Uterus (tissue), 2 donors: ENCODE results near the gene NOVA2.

Experiments
- POLR2A ChIP-seq, 2 donors: fragments of 450-650 bp; IDR thresholded peaks; one replicate each; pipeline ENCODE4 v1.6.1; 2016; ENCODE audit warnings: antibody characterized with exemption in 2 of 2, mild to moderate bottlenecking in 1 of 2, moderate library complexity in 1 of 2
- TF ChIP-seq, protein P1 (sequence below), 4 experiments: fragments of 200-600 bp in 2 of 4; fragments of 450-650 bp in 2 of 4; sonication (generic) in 2 of 4; IDR thresholded peaks; one replicate each; pipeline ENCODE4 v1.5.1; 2016 to 2019; ENCODE audit warnings: antibody characterized with exemption in 4 of 4, mild to moderate bottlenecking in 2 of 4, moderate library complexity in 1 of 4

DNA sequence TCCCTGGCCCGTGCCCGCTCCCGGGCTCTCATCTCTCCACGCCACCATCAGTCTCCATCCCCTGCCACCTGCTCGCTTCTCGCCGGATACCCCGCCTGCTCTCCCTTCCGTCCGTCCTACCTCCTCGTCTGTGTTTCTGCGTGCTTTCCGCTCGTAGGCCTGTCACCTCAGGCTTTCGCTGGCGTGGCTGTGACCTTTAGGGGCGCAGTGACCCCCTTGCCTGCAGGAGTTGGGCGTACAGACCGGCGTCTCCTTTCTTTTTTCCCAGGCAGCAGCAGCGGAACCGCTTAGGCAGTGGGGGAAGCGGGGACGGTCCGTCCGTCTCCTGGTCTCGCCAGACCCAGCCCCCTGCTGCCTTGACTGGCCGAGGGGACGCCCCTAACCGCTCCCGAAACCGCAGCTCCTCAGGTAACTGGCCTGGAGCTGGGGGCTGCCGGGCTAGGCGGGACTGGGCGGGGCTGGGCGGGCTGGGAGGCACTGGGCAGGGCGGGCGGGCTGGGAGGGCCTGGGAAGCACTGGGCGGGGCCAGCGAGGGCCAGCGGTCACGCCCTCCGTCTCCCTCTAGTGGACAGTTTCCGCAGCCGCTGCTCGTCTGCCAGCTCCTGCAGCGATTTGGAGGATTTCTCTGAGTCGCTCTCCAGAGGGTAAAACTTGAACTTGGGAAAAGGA lies 42.9 kb upstream of the NOVA2 start:
- TF ChIP-seq, protein P1, sequence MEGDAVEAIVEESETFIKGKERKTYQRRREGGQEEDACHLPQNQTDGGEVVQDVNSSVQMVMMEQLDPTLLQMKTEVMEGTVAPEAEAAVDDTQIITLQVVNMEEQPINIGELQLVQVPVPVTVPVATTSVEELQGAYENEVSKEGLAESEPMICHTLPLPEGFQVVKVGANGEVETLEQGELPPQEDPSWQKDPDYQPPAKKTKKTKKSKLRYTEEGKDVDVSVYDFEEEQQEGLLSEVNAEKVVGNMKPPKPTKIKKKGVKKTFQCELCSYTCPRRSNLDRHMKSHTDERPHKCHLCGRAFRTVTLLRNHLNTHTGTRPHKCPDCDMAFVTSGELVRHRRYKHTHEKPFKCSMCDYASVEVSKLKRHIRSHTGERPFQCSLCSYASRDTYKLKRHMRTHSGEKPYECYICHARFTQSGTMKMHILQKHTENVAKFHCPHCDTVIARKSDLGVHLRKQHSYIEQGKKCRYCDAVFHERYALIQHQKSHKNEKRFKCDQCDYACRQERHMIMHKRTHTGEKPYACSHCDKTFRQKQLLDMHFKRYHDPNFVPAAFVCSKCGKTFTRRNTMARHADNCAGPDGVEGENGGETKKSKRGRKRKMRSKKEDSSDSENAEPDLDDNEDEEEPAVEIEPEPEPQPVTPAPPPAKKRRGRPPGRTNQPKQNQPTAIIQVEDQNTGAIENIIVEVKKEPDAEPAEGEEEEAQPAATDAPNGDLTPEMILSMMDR (IDR thresholded peaks at IDR 0.05): peak; percentile 62 to 94 (median 80)
- no peak for TF ChIP-seq POLR2A (IDR thresholded peaks at IDR 0.05)
